Measurements from ENCODE around the gene KCNN3.

The KCNN3 gene

DNA sequence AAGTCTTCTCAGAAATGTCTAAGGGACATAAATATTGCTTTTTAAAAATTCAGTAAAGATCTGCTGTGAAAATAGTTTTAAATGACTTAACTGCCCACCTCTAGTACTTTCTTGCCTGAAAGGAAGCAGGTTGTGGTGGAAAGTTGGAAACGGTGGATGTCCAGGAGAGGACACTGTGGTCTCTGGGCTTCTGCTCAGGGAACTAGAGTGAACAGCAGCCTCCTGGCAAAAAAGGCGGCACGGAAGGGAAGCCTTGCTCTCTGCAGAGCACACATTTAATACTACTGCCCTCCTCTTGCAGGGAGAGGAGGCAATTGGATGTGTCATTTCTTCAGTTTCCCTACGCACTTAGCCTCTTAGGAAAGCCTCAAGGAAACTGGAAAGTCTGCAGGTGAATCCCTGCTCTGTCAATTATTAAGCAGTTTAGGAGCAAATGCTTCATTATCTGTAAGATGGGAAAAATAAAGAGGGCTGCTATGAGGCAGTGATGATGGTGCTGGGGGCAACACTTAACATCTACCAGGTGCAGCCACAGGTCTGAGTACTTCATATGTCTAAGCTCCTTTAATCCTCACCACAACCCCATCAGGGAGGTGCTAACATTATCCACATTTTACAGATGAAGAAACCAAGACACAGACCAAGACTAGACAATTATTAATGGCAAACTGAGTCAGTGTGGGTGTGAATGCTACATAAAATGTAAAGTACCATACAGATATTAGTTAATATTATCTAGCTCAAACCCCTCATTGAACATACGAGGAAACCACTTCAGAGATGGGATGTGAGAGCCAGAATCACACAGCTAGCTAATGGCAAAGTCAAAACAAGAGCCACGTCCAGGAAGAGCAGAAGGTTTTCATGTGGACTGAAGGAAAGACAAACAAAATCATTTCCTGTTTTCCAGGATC is 153.2 kb downstream of the KCNN3 start:
- H3K27ac ChIP-seq: peak overlapping the region; percentile 53
- TF ChIP-seq, protein P1, sequence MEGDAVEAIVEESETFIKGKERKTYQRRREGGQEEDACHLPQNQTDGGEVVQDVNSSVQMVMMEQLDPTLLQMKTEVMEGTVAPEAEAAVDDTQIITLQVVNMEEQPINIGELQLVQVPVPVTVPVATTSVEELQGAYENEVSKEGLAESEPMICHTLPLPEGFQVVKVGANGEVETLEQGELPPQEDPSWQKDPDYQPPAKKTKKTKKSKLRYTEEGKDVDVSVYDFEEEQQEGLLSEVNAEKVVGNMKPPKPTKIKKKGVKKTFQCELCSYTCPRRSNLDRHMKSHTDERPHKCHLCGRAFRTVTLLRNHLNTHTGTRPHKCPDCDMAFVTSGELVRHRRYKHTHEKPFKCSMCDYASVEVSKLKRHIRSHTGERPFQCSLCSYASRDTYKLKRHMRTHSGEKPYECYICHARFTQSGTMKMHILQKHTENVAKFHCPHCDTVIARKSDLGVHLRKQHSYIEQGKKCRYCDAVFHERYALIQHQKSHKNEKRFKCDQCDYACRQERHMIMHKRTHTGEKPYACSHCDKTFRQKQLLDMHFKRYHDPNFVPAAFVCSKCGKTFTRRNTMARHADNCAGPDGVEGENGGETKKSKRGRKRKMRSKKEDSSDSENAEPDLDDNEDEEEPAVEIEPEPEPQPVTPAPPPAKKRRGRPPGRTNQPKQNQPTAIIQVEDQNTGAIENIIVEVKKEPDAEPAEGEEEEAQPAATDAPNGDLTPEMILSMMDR (conservative IDR thresholded peaks at IDR 0.05): no peak

DNA sequence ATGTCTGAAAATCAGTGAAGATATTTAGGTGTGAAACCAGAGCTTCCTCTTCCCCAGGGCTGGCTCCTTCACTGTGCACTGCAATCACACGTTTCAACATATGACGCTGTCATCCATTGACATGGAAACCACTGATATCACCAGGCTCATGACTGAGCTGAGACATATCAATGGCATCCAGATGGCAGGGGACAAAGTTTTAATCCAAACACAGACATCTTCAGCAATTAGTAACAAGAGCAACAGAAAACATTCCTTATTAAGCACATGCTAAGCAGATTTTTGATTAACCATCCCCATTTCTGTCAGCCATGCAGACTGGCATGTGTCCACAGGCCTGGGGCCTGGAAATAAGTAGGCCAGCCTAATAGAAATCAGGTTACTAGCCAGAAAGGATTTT is 154.1 kb downstream of the KCNN3 start:
- no peak overlapping the region; the same call in 1 of the 2 replicates for H3K27ac ChIP-seq
- TF ChIP-seq, protein P1 (conservative IDR thresholded peaks at IDR 0.05): no peak

DNA sequence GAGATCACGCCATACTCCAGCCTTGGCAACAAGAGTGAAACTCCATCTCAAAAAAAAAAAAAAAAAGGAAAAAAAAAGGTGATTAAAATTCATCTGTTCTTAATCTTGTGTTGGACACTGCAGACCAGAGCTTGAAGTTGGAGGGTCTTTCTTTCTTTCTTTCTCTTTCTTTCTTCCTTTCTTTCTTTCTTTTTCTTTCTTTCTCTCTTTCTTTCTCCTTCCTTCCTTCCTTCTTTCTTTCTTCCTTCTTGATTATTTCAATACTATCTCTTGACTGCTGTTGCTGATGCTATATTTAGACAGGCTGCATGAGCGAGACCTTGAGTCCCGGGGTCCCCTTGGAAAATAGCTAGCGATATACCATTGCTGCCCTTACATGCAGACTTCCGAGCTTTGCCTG is 154.7 kb downstream of the KCNN3 start:
- no peak overlapping the region for H3K27ac ChIP-seq
- TF ChIP-seq, protein P1 (conservative IDR thresholded peaks at IDR 0.05): no peak

DNA sequence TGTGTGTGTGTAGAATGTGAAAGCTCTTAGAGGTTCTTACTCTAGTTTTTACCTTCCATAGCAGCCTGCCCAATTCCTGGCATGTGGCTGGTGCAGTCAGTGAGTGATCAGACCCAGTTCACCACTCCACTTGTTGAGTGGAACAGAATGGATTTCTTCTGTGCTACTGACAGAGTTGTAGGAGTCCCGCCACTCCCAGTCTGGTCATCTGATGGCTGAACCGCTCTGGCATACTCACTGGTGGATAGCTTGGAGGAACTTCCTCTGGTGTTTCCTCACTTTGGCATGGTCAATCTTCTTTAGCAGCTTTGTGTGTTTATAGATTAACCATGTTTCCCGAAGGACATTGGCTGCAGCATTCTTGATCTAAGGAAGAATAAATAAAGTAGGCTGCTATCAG is 155.4 kb downstream of the KCNN3 start:
- no peak overlapping the region for H3K27ac ChIP-seq
- TF ChIP-seq, protein P1 (conservative IDR thresholded peaks at IDR 0.05): no peak

DNA sequence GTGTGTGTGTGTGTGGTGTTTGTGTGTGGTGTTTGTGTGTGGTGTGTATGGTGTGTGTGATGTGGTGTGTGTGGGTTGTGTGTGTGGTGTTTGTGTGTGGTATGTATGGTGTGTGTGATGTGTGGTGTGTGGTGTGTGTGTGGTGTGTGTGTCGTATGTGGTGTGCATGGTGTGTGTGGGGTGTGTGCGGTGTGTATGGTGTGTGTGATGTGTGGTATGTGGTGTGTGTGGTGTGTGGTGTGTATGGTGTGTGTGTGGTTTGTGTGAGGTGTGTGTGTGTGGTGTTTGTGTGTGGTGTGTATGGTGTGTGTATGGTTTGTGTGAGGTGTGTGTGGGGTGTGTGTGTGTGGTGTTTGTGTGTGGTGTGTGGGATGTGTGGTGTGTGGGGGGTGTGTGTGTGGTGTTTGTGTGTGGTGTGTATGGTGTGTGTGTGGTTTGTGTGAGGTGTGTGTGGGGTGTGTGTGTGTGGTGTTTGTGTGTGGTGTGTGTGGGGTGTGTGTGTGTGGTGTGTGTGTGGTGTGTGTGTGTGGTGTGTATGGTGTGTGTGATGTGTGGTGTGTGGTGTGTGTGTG is 155.9 kb downstream of the KCNN3 start:
- TF ChIP-seq, protein P1 (conservative IDR thresholded peaks at IDR 0.05): no peak
- H3K27ac ChIP-seq: no peak overlapping the region

DNA sequence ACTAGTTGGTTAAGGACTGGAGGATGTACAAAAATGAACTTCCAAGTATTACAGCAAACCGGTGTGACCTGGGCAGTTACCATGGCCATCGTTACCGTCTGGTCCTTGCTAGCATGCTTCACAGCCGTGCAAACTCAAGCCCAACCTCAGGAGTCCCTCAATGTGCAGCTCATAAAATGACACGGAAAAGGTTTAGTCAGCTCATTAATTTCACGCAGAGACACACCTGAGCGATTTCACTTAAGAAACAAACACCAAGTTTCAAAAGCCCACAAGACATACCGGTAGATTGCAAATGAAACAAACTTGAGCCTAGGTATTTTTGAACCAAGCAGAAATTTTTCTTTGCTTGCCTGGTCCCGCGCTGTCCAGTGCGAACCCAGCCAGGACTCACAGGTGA is 157.1 kb downstream of the KCNN3 start:
- H3K27ac ChIP-seq: no peak overlapping the region
- TF ChIP-seq, protein P1 (conservative IDR thresholded peaks at IDR 0.05): no peak

DNA sequence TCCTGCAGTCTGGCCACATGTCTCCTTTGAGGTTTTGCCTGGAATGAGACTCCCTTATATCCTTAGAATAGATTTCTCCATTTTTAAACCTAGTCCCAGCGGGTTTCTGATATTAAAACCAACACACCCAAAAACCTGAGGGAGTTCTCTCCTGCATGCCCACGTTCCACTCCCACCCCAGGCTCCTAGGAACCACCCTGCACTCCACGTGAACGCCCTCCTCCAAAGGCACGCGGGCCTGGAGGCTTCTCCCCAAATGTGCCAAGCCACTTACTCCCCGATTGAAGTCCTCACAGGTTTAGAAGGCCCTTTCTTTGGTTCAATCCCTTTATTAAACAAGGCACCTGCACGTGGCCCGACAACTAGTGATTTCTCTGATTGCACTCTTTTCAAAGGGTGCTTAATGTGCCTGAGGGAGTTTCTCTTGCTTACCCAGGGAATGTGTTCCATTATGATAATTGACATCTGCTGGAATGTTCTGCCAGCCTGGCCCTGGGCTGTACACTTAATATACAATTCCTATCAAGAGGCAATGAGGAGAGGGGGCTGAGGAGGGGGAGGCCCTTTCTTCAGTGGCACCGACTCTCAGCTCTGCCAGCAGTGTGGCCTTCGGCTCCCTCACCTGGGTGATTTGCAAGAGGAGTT is 157.8 kb downstream of the KCNN3 start:
- TF ChIP-seq, protein P1 (conservative IDR thresholded peaks at IDR 0.05): no peak

More for the DNA sequence above, 157.8 kb downstream of the KCNN3 start:
- H3K27ac ChIP-seq: no peak overlapping the region

All from VCaP (cell line).